ENCODE data around the gene NLRC5.

Gene NLRC5

GRCh38 chr16:56999409-57000270 lies 10.3 kb downstream of the NLRC5 start:
- TF ChIP-seq, protein P1, sequence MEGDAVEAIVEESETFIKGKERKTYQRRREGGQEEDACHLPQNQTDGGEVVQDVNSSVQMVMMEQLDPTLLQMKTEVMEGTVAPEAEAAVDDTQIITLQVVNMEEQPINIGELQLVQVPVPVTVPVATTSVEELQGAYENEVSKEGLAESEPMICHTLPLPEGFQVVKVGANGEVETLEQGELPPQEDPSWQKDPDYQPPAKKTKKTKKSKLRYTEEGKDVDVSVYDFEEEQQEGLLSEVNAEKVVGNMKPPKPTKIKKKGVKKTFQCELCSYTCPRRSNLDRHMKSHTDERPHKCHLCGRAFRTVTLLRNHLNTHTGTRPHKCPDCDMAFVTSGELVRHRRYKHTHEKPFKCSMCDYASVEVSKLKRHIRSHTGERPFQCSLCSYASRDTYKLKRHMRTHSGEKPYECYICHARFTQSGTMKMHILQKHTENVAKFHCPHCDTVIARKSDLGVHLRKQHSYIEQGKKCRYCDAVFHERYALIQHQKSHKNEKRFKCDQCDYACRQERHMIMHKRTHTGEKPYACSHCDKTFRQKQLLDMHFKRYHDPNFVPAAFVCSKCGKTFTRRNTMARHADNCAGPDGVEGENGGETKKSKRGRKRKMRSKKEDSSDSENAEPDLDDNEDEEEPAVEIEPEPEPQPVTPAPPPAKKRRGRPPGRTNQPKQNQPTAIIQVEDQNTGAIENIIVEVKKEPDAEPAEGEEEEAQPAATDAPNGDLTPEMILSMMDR (IDR thresholded peaks at IDR 0.05; ENCODE audit: unreplicated experiment in 3 of 3), result no peak
- Mint-ChIP-seq H3K4me3 (no peak overlapping the region), H3K27ac (no peak overlapping the region), H3K27me3 (ENCODE audit: low read depth) (peaks cover 35% of the 10 kb centered on the region), H3K9me3 (no peaks in the 10 kb centered on the region), H3K36me3 (ENCODE audit: low read depth) (no peaks in the 10 kb centered on the region), H3K4me1 (no peaks in the 10 kb centered on the region)

DNA sequence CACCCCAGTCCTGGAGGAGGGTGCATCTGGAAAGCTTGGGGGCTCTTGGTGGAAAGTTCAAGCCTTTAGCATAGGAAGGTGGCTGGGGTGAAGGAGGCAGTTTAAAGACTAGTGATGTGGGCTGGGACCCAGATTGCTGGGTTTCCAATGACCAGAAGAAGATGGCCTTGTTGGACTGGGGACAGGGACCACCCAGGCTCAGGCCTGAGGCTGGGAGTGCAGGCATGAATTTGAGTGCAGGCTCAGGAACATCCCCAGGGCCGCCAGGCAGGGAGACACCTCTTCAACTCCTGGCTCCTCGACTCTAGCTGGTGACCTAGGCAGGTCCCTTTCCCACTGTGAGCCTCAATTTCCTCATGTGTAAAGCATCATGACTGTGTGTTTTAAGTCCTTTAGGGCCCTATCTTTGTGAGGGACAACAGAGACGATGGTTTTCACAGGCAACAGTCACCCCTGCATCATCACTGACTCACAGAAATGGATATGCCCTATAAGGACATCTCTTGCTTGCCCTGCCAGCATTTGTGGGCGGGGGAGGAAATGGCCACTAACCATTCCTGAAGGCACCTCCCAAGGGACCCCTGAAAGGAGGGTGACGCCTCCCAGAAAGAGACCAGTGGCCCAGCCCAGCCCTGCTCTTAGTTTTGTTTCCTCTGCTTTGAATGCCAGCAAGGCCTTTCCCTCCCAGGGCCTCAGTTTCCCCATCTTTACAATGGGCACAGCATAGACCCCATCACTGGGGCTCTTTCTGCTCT lies 11.1 kb downstream of the NLRC5 start:
- H3K9me3 Mint-ChIP-seq, result no peaks in the 10 kb centered on the region
- TF ChIP-seq, protein P1 (IDR thresholded peaks at IDR 0.05; ENCODE audit: unreplicated experiment in 3 of 3), result no peak
- H3K27me3 Mint-ChIP-seq (ENCODE audit: low read depth), result peaks cover 27% of the 10 kb centered on the region
- no peaks in the 10 kb centered on the region for H3K4me1 Mint-ChIP-seq
- H3K36me3 Mint-ChIP-seq (ENCODE audit: low read depth), result no peaks in the 10 kb centered on the region
- H3K4me3 Mint-ChIP-seq, result no peak overlapping the region
- no peak overlapping the region for H3K27ac Mint-ChIP-seq

DNA sequence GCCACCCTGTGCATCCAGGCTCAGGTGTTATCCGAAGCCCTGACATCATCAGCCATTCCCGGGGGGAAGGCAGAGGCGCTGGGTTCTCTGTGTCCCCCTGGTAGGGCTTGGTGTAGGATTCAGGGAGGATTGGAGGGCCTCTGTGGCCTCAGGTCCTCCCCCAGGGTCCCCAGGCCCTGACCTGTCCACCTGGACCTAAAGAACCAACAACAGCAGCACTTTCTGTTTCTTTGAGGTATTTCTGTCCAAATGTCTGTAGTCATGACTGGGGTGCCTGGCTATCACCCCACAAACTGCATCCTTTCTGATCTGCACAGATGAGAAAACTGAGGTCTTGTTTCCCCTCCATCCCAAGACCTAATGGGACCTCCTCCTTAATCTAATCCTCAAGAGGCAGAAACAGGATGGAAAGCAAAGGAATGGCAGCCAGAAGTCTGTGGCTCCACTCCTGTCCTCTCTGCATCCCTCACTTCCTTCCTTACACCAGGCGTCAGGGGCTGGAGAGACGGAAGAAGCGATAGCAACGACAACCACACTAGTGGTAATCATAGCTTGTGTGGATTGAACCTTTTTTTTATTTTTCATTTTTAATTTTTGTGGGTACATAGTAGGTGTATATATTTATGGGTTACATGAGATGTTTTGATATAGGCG lies 11.8 kb downstream of the NLRC5 start:
- H3K27me3 Mint-ChIP-seq (ENCODE audit: low read depth), result peaks cover 20% of the 10 kb centered on the region
- H3K27ac Mint-ChIP-seq, result no peak overlapping the region
- H3K9me3 Mint-ChIP-seq, result no peaks in the 10 kb centered on the region
- TF ChIP-seq, protein P1 (IDR thresholded peaks at IDR 0.05; ENCODE audit: unreplicated experiment in 3 of 3), result no peak
- no peaks in the 10 kb centered on the region for H3K36me3 Mint-ChIP-seq (ENCODE audit: low read depth)
- H3K4me3 Mint-ChIP-seq, result no peak overlapping the region
- H3K4me1 Mint-ChIP-seq, result no peaks in the 10 kb centered on the region

DNA sequence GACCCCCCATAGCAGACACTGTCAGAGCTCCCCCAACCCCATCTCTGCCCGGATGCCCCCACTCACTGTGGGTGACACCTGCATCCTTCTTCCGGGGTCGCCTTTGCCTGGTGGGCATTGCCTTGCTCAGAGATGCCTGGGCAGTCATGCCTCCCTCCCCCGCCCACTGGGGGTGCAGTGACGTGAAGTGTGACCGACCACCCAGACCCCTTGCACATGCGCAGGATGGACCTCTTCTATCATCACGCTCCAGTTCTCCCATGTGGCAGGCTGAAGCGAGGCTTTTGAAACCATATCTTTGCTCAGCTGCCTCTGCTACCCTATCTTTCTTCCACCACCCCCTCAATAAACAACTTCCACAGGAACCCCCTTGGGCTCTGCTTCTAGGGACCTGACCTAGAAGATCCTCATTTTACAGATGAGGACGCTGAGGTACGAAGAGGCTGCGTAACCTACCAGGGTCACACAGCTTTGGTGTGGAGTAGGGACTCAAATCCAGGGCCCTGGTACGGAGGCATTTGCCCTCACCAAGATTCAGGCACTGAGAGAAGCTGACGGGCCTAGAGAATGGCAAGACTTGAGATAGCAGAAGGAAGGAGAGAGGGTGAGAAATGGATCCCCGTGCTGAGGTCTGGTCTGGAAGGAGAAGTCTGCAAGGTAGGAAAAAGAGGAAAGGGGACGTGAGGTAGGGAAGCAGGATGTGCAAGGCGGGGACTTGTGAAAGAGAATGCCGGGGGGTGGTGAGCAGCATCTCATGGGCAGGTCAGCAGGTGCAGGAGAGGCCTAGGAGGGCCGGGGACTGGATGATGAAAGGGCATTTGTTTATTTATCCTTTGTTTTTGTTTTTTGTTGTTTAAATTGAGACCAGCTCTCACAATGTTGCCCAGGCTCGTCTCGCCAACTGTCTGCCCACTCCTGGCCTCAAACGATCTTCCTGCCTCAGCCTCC lies 14.4 kb downstream of the NLRC5 start:
- H3K27me3 Mint-ChIP-seq (ENCODE audit: low read depth), result peaks cover 5% of the 10 kb centered on the region
- TF ChIP-seq, protein P1 (IDR thresholded peaks at IDR 0.05; ENCODE audit: unreplicated experiment in 3 of 3), result no peak
- H3K9me3 Mint-ChIP-seq, result no peaks in the 10 kb centered on the region
- no peak overlapping the region for H3K27ac Mint-ChIP-seq
- no peaks in the 10 kb centered on the region for H3K36me3 Mint-ChIP-seq (ENCODE audit: low read depth)
- H3K4me3 Mint-ChIP-seq, result no peak overlapping the region
- no peaks in the 10 kb centered on the region for H3K4me1 Mint-ChIP-seq
